NCI-H524 treated with DMSO at 0.1 percent for 48 hours (cell line): ENCODE data around the gene SPON2.

ENCODE experiments used
- DNase-seq: peaks from one replicate; lab custom pipeline; 2025; lab: John Stamatoyannopoulos, UW

The SPON2 gene

GRCh38 chr4:1172228-1172851, at the start of gene SPON2:
TSS of gene SPON2 (minus strand) at chr4:1172583.
- no peak for DNase-seq

GRCh38 chr4:1221155-1221870, 48.9 kb upstream of the SPON2 start:
- DNase-seq: no peak

DNA sequence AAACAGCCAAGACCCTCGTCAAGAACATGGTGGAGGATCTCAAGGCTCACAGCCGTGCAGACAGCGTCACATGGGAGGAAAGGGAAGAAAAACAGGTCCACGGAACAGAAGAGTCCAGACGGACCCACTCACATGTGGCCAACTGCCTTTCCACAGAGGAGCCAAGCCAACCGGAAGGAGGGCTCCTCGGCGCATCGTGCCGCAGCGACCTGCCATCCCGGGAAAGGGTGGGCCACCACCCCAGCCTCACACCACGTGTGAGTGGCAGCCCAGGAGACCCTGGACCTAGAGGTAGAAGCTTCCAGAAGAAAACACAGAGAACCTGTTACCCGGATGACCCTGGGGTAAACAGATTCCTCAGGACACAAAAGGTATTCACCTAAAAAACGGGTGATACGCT, 48.2 kb upstream of the SPON2 start:
- DNase-seq: no peak

- DNase-seq: no peak
These were observed 47.2 kb upstream of the SPON2 start for GRCh38 chr4:1219566-1219950.

GRCh38 chr4:1218634-1219565, 46.5 kb upstream of the SPON2 start:
- DNase-seq: no peak

- no peak for DNase-seq
These were observed 45.0 kb upstream of the SPON2 start for GRCh38 chr4:1217366-1217765.

DNA sequence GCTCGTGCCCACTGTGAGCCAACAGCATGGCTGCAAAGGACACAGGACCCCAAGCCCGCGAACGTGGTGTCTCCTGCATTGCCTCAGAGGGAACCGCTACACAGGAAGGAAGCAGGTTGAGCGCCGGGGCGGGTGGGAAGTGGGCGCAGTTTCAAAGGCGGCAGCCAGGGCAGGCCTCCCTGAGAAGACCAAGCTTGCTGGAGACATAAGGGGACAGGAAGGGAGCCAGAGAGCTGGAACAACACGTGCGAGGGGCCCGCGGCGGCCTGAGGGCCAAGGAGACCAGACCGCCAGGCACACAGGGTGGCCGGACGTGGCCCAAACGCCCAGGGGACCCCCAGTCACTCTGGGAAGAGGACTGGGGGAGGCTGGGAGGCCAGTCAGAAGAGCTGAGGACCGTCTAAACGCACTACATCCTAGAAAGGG, 44.5 kb upstream of the SPON2 start:
- no peak for DNase-seq

DNA sequence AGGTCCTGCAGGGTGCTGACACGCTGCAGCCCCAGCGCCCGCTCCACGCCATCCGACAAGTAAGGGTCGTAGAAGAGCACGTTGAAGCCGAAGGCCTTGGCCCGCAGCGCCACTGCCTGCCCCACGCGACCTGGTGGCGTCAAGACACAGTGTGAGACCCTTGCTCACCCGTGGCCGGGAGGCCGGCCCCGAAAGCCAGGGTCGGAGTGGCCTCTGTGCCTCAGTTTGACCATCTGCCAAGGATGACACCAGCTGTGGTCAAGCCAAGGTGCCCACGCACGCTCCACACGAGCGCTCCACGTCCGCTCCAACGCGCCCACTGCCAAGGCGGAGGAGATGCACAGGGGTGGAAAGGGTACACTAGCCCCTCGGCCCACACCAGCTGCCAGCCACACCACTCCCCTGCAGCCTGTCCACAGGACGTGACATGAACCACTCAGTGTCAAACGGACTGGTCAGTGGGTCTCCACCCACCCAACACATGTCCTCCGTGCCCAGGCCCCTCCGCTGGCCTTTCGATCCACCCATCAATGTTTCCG, 43.8 kb upstream of the SPON2 start:
- DNase-seq: no peak

DNA sequence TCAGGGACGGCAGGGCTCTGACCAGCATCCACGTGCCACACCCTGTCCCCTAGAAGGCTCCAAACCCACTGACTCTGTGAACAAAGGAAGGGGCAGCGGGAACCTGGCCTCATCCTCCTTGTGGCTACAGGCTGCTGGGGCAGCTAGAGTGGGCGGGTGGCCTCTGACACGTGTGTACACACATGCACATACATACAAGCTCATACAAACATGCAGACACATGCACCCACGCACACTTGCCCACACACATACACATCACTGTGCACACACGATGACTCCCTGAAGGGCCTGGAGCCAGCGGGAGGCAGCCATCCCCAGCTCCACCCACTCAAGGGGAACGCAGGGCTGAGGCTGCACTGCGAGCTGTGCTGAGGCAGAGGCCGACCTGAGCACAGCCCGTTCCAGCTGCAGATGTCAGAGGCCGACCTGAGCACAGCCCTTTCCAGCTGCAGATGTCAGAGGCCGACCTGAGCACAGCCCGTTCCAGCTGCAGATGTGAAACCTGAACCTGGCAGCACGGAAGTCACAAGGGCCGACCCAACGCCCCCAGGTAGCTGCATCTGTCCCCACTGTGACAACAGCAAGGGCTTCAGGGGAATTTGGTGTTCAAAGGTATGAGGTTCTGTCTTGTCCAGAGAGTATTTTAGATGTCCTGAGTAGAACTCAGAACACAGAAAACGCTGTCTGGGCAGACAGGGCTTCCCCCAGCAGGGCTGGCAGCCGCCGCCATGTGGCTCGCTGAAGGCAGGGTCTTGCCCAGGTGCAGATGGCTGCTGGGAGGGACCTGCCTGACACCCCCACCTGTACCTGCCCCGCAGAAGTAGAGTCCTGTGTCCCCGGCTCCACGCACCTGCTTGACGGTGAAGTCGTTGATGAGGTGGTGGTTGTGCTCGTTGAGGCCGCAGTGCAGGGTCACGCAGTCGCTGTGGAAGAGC, 43.0 kb upstream of the SPON2 start:
- no peak for DNase-seq

- no peak for DNase-seq
These were observed 42.0 kb upstream of the SPON2 start for GRCh38 chr4:1214101-1215095.

DNA sequence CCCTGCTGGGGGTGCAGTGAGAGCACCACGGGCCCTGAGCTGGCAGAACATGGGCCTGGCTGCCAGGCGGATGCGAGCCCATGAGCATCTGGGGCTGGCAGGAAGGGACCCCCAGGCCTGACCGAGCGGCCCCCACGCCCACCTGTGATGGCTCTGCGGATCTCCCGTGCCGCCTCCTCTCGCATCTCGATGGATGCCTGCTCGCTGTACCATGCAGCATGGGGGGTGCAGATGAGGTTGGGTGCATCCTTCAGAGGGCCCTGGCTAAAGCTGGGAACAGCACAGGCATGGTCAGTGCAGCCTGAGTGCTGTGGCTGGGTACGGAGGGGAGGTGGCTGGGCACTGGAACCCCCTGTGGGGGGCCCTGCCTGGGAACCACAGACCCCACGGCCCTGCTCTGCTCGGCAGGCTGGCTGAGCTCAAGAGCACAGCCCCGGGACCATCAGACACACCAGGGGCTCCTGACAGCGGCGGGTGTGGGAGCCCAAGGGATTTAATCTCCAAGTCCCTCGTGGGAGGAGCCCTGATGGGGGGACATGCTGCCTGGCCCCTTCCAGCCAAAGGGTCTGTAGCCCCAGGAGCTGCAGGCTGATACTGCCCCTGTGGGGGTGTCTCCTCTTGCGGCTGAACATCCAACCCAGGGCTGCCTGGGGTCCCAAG, 41.1 kb upstream of the SPON2 start:
- DNase-seq: no peak

DNA sequence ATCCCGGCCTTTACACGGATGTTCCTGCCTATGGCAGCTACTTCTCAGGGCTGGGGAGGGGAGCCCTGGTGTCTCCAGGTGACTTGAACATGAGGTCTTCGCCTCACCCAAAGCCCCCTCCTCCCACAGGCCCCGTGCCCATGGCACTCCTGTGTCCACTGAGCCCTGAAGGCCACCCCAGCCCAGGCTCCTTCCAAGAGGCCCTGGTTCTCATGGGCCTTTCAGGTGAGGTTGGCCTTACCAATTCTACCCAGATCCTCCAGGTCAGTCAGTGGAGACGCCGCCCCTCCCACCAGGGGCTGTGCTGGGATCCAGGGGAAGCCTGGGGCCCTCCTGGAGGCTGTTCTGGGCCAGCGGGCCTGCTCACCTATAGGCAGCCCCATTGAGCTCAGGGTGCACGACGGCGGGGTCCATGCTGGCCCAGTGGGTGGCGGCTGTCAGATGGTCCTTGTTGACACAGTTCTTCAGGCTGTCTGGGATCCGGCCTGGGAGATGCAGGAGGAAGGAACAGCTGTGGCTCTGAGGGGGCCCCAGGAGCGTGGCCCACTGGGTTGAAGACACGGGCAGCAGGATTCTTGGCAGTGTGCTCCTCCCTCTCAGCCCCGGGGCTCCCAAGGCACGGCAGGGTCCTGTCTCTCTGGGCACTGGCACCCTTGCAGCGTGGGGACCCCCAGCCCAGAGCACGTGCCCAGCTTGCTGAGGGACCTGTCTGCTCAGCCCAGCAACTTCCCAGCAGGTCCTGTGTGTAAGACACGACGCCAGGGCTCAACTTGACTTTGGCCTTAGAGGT, 40.4 kb upstream of the SPON2 start:
- no peak for DNase-seq

- DNase-seq: no peak
These were observed 39.6 kb upstream of the SPON2 start for GRCh38 chr4:1211891-1212545.

DNA sequence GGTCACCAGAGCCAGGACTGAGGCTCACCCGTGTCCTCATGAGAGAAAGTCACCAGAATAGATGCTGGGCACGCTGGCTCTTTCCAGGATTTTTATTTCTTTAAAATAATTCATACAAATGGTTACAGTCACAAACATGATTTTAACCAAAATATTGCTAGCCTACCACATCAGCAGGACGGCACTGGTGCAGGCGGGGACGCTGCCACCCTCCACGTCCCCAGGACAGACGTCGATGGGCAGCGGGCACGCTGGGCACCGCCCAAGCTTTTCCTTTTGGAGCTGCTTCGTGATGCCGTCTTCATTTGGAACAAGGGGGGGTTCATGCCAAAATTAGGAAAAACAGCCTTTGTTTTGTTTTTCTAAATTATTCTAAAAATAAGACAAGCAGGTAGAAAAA, 39.0 kb upstream of the SPON2 start:
- no peak for DNase-seq

GRCh38 chr4:1210971-1211370, 38.6 kb upstream of the SPON2 start:
- DNase-seq: no peak

DNA sequence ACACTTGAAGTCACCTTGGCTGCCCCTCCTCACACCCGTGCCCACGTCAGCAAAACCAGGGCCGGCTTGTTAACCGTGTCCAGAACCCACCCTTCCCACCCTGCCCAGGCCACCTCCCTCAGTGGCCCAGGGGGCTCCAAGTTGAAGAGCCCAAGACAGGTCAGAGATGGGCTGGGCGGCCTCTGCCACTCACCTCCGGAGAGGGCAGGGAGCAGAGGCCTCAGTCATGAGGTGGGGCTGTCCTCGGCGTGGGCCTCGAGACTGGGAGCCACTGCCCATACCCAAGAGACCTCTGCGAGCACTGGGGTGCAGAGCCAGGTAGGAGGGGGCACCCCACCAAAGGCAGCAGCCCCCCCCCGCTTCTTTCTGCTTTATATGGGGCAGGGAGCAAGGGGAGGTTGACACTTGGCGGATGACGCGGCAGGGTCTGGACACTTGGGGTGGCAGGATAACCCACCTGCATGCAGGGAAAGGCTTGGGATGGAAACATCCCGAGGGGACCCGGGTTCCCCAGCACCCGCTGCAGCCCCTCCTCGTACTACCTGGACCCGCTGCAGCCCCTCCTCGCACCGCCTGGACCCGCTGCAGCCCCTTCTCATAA, 38.0 kb upstream of the SPON2 start:
- DNase-seq: no peak

DNA sequence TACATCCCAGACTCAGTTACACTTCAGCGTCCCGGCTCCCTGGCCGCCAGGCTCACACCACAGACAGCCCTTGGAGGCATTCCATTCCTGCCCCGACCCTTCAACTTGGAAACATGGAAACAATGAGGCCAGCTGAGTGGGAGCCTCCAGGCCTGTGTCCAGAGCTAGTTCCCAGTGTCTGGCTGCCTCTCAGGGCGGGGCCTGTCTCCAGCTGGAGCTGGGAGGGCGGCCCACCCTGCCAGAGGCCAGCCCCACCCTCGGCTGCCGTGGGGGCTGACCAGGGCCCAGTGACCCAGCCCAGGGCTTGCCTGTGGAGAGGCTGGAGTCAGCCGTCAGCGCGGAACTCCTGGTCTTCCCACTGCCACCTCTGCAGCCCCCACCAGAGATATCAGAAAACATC, 37.4 kb upstream of the SPON2 start:
- DNase-seq: no peak
